Skeletal muscle satellite cell (primary cell): ENCODE data around the gene CCN5.
"Not testable (repeated sequence)": the region's sequence is repeated elsewhere in the genome, so short reads cannot be mapped to it uniquely, and the experiment has no call there.

Source experiments
- H3K27me3 ChIP-seq: 2 replicates; pipeline ENCODE4 v1.7.0; 2013; ENCODE audit warnings: low read length; ENCODE audit not compliant: control insufficient read depth, insufficient read depth
- H3K36me3 ChIP-seq: 2 replicates; pipeline ENCODE4 v1.7.0; 2013; ENCODE audit warnings: mild to moderate bottlenecking, control low read depth, low read length; ENCODE audit not compliant: insufficient read depth
- H3K4me1 ChIP-seq: 2 replicates; pipeline ENCODE4 v1.7.0; 2013; ENCODE audit warnings: low read length; ENCODE audit not compliant: control insufficient read depth, insufficient read depth
- H3K4me2 ChIP-seq: 2 replicates; pipeline ENCODE4 v1.7.0; 2013; ENCODE audit warnings: mild to moderate bottlenecking, low read length
- H3K4me3 ChIP-seq: 2 replicates; pipeline ENCODE4 v1.7.0; 2013; ENCODE audit warnings: low read length
- H3K9ac ChIP-seq: 2 replicates; pipeline ENCODE4 v1.7.0; 2013; ENCODE audit warnings: mild to moderate bottlenecking, low read depth, low read length, moderate library complexity
- H3K9me3 ChIP-seq: replicated peaks from 2 replicates; pipeline ENCODE4 v1.7.0; 2013; ENCODE audit warnings: mild to moderate bottlenecking, control low read depth, low read length

The CCN5 gene

DNA sequence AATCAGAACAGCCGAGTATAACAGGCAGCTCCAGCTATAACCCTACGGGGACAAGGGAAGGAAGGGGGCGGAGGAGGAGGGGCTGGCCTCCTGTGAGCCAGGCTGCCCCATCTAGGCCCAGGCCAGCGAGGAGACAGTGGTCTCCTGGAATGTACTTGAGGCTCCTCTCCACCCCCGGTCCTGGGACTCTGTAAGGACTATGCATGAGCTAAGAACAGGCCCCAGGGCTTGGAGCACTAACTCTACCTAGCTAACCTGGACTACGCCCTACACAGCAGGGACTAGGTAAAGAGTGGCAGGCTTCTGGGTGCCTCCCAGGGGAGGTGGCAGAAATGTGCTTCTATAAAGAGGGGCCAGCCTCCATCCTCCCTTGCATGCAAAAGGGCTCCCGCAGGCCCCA lies 39.4 kb downstream of the CCN5 start:
- Histone ChIP-seq H3K27me3 (peaks cover 71% of the 10 kb centered on the region), H3K9ac (no peak overlapping the region), H3K4me1 (no peaks in the 10 kb centered on the region), H3K36me3 (no peaks in the 10 kb centered on the region), H3K9me3 (no peaks in the 10 kb centered on the region), H3K4me2 (no peak overlapping the region), H3K4me3 (no peak overlapping the region)

DNA sequence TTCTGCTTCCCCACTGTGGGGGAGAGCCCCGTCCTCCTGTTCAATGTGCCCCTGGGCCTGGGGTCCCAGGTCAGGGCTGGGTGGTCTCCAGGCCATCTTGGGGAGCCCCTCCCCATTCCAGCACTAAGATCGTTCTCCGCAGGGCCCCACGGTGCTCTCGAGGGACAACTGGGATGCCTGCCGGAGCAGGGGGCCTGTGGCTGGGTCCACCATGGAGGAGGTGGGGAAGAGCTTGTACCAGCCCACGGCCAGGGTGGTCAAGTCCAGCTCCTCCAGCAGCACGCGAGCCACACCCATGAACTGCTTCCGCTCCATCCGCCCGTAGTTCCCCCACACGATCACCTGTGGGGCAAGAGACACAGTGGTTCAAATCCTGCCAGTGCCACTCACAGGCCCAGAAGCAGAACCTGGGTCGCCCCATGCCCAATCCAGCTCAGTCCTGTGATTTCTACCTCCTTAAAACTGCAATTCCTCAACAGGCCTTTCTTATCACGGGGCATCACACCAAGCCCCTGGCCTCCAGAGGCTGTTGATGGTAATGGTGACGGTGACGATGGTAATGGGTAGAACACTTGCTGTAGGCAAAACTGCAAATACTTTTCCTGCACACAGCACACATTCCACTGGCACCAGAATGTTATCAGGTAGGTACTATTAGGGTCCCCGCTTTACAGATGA lies 41.0 kb downstream of the CCN5 start:
- Histone ChIP-seq H3K4me2 (no peak overlapping the region), H3K4me1 (no peaks in the 10 kb centered on the region), H3K27me3 (peaks cover 68% of the 10 kb centered on the region), H3K9ac (no peak overlapping the region), H3K4me3 (no peak overlapping the region), H3K9me3 (no peaks in the 10 kb centered on the region), H3K36me3 (no peaks in the 10 kb centered on the region)

GRCh38 chr20:44756956-44757355 lies 41.8 kb downstream of the CCN5 start:
- no peaks in the 10 kb centered on the region for H3K9me3 ChIP-seq
- no peak overlapping the region for H3K9ac ChIP-seq
- no peaks in the 10 kb centered on the region for H3K4me1 ChIP-seq
- no peak overlapping the region for H3K4me2 ChIP-seq
- H3K27me3 ChIP-seq = peaks cover 67% of the 10 kb centered on the region
- no peaks in the 10 kb centered on the region for H3K36me3 ChIP-seq
- H3K4me3 ChIP-seq = no peak overlapping the region

GRCh38 chr20:44758247-44759101 lies 43.3 kb downstream of the CCN5 start:
- H3K4me3 ChIP-seq = no peak overlapping the region
- H3K27me3 ChIP-seq = peaks cover 59% of the 10 kb centered on the region
- H3K9me3 ChIP-seq = no peaks in the 10 kb centered on the region
- H3K36me3 ChIP-seq = no peaks in the 10 kb centered on the region
- no peaks in the 10 kb centered on the region for H3K4me1 ChIP-seq
- no peak overlapping the region for H3K4me2 ChIP-seq
- H3K9ac ChIP-seq = no peak overlapping the region

GRCh38 chr20:44759595-44759994 lies 44.4 kb downstream of the CCN5 start:
- Histone ChIP-seq H3K4me3 (no peak overlapping the region), H3K4me1 (no peaks in the 10 kb centered on the region), H3K36me3 (no peaks in the 10 kb centered on the region), H3K9ac (no peak overlapping the region), H3K4me2 (no peak overlapping the region), H3K27me3 (peaks cover 57% of the 10 kb centered on the region), H3K9me3 (no peaks in the 10 kb centered on the region)

DNA sequence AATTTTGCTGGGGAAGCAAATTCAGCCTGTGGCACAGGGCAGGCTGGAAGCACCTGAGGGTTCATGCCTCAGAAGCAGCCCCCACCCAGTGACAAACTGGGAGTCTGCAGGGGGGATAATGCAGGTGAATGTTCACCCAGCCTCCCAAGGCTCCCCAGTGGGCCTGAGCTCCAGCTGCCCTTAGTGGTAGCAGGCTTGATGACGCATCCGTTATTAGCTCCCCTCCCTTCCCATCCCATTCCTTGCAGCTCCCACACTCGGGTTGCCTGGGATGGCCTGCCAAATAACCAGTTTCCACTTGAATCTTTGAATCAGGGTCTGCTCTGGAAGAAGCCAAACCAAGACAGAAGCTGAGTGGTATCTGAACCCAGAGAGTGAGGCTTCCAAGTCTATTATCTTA lies 46.3 kb downstream of the CCN5 start:
- no peak overlapping the region for H3K4me2 ChIP-seq
- no peak overlapping the region for H3K9ac ChIP-seq
- H3K36me3 ChIP-seq = no peaks in the 10 kb centered on the region
- peaks cover 72% of the 10 kb centered on the region for H3K27me3 ChIP-seq
- H3K9me3 ChIP-seq = no peaks in the 10 kb centered on the region
- H3K4me1 ChIP-seq = no peaks in the 10 kb centered on the region
- H3K4me3 ChIP-seq = no peak overlapping the region

DNA sequence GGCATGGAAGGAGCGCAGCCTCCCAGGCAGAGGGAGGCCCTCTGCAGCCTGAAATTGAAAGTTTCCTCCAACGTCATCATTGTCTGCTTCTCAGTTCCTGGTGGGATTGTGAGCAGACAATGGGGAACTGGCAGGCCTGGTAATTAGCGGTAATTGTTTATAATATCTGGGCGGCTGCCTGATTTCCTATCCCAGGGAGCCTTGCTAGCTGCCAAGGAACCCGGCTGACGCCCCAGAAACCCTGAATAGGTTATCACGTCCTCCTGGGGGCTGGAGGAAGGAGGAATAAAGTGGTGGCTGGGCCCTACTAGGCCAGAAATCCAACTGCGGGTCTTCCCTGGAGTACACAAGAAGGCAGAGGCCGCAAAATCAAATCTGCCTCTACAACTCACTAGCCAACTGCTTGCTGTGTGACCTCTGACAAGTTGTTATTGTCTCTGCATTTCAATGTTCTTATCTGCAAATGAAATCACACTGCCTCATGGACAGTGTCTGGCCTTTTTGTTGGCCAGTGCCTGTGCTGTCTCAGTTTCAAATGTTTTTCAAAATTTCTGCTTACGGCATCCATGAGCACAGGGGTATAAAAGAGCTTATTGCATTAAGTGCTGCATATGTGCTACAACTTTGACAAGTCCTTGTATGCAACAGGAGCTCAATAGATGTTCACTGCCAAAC lies 47.4 kb downstream of the CCN5 start:
- H3K27me3 ChIP-seq = peaks cover 74% of the 10 kb centered on the region
- H3K4me1 ChIP-seq = no peaks in the 10 kb centered on the region
- no peak overlapping the region for H3K4me3 ChIP-seq
- H3K36me3 ChIP-seq = no peaks in the 10 kb centered on the region
- no peaks in the 10 kb centered on the region for H3K9me3 ChIP-seq
- H3K9ac ChIP-seq = no peak overlapping the region
- no peak overlapping the region for H3K4me2 ChIP-seq

DNA sequence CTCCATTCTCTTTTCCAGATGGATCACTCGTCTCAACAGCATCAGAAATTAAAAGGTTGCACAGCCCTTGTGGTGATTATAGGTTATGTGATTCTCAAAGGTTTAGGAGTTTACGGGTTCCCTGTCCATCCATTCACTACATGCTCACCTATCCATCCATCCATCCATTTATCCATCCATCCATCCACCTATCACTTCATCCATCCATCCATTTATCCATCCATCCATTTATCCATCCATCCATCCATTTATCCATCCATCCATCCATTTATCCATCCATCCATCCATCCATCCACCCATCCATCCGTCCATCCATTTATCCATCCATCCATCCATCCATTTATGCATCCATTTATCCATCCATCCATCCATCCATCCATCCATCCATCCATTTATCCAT lies 48.6 kb downstream of the CCN5 start:
- not testable (repeated sequence) for H3K9me3 ChIP-seq, H3K9ac ChIP-seq, H3K36me3 ChIP-seq, H3K4me2 ChIP-seq, H3K4me3 ChIP-seq, H3K4me1 ChIP-seq
- peaks cover 73% of the 10 kb centered on the region for H3K27me3 ChIP-seq

DNA sequence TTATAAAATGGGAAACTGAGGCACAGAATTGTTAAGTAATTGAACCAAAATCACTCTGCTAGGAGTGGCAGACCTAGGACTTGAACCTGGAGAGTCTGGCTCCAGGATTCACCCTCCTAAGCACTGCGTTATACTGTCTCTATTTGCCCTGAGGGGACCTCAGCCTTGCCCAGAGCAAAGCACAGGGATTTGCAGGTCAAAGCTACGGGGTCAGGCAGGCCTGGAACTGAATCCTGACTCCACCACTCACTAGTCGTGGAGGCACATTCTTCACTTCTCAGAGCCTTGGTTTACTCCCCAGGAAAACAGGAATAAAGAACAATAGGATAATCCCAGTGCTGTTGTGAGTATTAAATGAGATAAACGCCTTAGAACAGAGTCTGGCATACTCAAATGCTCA lies 49.9 kb downstream of the CCN5 start:
- no peaks in the 10 kb centered on the region for H3K9me3 ChIP-seq
- H3K4me3 ChIP-seq = no peak overlapping the region
- H3K9ac ChIP-seq = no peak overlapping the region
- H3K4me1 ChIP-seq = no peaks in the 10 kb centered on the region
- H3K36me3 ChIP-seq = no peaks in the 10 kb centered on the region
- H3K27me3 ChIP-seq = peaks cover 74% of the 10 kb centered on the region
- H3K4me2 ChIP-seq = no peak overlapping the region

DNA sequence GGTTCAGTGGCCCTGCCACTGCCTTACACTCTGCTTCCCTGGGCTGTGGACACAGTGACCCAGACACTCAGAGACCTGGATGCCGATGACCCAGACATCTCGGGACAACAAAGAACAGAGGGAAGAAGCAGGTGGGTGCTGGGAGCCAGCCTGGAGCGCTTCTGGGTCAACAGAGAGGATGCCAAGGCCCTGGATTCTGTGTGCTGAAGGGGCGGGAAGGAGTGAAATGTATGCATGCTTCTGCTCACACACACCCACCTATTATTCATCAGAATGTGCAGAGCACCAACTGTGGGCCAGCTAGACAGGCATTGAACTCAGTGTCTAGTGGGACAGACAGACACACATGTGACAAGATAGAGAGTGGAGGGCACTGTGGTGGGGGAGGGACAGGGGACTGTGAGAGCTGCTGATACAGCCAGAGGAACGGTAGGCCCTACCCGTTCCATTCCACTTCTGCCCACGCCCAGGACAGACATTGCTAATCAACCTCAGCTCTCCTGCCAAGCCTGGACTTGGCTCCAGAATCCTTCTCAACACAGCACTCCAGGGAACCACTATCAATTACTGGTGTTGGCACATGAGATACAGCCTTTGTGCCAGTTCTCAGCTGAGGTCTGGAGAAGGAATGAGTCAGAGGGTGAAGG lies 50.7 kb downstream of the CCN5 start:
- Histone ChIP-seq H3K4me3 (no peak overlapping the region), H3K4me1 (no peaks in the 10 kb centered on the region), H3K27me3 (peaks cover 74% of the 10 kb centered on the region), H3K9me3 (no peaks in the 10 kb centered on the region), H3K36me3 (no peaks in the 10 kb centered on the region), H3K4me2 (no peak overlapping the region), H3K9ac (no peak overlapping the region)

DNA sequence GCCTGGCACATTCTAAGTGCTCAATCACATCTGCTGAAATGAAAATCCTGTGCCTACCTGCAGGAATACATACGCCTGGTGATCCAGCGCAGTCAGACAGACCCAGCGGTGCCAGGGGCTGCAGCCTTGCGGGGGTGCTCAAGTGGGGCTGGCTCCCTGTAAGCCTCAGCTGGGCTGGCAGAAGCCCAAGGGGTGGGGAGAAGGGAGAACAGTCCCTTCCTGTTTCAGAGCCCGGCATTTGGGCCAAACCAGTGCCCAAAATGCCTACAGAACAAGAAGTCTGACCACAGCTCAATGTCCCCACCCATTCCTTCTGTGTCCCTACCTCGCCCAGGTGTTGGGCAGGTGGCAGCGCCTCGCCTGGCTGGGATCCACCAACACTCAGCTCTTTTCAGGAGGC lies 53.1 kb downstream of the CCN5 start:
- Histone ChIP-seq H3K4me1 (no peaks in the 10 kb centered on the region), H3K4me3 (no peak overlapping the region), H3K4me2 (no peak overlapping the region), H3K36me3 (no peaks in the 10 kb centered on the region), H3K27me3 (peaks cover 72% of the 10 kb centered on the region), H3K9ac (no peak overlapping the region), H3K9me3 (no peaks in the 10 kb centered on the region)
